HG03439 (cell line): Measurements from ENCODE around the gene MTMR2.

Experiments used
- ATAC-seq: cut with Tn5 transposase; IDR thresholded peaks from one replicate; pipeline ENCODE4 v1.9.1; 2021; ENCODE audit warnings: mild to moderate bottlenecking, moderate library complexity; ENCODE audit not compliant: unreplicated experiment

Gene MTMR2

DNA sequence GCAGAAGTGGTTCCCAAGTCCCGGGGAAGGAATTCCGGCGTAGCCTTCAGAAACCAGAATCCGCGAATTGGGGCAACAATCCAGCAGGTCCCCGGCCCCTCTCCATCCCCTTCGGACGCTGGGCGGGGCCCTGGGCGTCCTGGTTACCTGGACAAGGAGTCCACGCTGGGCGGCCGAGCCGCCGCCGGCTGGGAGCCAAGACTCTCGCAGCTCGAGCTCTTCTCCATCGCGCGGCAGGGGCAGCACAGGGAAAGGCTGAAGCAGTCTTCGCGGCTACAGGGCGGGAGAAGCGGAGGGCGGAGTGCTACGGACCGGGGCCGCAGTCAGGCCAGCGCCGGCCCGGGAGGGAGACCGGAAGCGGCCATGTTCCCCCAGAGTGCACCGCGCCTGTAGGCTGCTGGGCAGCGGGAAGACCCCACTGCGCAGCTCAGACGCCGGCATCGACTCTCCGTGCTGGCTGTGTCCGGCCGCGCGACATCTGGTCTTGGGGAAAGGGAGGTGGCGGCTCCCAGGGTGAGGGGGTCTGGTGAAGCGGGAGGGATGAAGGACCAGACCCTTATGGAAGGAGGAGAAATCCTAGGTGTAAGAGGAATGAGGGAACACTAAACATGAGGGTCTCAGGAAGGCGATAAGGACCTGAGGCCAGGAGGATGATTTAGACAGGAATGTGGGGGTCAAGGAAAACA is at the start of gene MTMR2:
Gene MTMR2, minus strand, starts transcription at position 380 of the 686 bp plus-strand sequence. Its CDS starts 153 bp downstream, at position 227.
- ATAC-seq = peak; percentile 99

- ATAC-seq = no peak
Observed at GRCh38 chr11:95972060-95972459, 48.2 kb upstream of the MTMR2 start.

DNA sequence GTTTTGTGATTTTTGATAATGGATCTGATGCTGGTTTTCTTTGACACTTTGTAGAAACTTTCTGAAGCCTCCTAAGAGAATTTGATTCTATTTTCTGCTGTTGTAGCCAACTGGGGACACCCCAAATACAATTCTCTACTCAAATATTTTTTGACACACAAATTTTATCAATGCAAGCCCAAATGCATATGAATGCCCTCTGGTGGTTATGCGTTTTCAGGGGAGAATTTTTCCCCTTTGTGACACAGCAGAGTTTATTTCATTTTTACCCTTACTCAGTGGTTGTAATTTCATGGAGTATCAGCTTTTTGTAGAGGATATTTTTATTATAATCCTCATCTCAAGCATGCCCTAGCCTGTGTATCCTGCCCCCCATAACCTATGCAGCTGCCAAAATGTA is 44.7 kb upstream of the MTMR2 start:
- ATAC-seq = no peak

- no peak for ATAC-seq
Observed at GRCh38 chr11:95964281-95964680, 40.4 kb upstream of the MTMR2 start.

DNA sequence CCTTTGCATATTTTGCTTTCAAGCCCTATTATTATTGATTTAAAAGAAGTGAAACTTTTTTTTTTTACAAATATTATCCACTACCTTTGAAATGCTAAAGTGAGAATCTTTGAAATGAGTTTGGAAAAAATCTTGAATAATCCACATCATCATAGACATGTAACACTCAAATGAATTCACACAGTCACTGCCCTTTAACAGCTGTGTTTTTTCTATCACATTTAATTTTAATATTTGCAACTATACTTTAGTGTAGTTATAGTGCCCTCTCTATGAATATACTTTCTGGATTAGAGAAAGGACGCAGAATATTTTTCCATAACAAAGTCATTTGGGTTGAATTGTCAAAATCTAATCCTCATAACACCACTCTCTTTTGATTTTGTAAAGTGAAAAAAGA is 37.9 kb upstream of the MTMR2 start:
- no peak for ATAC-seq

- no peak for ATAC-seq
Observed at GRCh38 chr11:95950905-95951304, 27.0 kb upstream of the MTMR2 start.

GRCh38 chr11:95948637-95949036 is 24.7 kb upstream of the MTMR2 start:
- ATAC-seq = no peak

- no peak for ATAC-seq
Observed at GRCh38 chr11:95944623-95945022, 20.7 kb upstream of the MTMR2 start.

GRCh38 chr11:95943546-95943945 is 19.6 kb upstream of the MTMR2 start:
- no peak for ATAC-seq

DNA sequence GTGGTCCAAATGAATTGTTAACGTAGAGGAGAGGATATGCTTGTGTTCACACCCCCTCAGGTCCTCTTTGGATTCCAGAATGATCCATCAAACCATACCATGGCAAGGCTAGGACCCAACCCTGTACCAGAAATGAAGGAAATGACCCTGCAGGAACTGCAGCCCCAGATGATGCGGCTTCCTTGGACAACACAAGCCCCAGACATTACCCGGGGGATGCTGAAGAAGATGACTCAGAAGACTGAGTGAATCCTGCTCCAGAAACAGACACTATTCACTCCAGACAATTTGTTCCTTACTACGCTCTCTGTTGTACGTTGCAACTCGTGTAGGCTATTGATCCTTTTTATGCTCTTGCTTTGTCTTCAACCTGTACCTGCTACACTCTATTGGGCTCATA is 15.2 kb upstream of the MTMR2 start:
- no peak for ATAC-seq

- no peak for ATAC-seq
Observed at GRCh38 chr11:95937358-95937757, 13.5 kb upstream of the MTMR2 start.

DNA sequence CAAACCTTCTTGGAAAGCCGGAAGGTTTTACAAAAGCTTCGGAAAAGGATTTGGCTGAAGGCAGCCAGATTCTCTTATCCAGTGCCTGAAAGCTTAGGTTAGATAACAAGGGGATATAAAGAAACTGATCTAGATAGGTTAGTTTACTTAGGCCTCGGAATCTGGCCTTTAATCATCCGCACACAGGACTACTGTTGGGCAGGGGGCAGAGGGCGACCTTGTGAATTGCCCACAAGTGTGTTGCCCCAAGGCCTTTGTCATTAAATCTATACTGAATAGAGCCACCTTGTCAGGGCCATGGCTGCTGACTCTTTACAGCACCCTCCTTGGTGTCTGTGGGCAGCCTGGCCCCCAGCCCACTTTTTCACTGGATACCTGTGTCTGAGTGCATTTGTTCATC is 9.7 kb upstream of the MTMR2 start:
- ATAC-seq = no peak

DNA sequence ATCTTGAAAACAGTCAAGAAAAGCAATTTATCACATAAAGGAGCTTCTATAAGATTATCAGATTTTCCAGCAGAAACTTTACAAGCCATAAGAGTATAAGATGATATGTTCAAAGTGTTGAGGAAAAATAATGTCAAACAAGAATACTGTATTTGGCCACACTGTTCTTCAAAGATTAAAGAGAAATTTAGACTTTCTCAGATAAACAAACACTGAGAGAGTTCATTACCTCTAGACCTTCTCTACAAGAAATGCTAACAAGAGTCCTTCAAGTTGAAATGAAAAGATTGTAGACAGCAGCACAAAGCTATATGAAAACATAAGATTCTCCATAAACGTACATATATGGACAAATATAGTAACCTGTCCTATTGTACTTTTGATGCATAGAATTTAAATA is 8.0 kb upstream of the MTMR2 start:
- no peak for ATAC-seq

DNA sequence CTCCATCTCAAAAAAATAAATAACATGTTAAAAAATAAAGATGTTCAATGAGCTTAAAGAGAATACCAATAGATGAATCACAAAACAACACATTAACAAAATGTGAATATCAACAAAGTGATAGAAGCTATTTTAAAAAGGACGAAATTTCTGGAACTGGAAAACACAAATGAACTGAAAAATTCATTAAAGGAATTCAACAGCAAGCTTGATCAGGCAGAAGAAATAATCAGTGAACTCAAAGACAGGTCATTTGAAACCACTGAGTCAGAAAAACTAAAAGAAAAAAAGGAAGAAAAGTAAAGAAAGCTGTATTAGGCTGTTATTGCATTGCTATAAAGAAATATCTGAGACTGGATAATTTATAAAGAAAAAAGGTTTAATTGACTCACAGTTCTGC is 7.0 kb upstream of the MTMR2 start:
- ATAC-seq = no peak

DNA sequence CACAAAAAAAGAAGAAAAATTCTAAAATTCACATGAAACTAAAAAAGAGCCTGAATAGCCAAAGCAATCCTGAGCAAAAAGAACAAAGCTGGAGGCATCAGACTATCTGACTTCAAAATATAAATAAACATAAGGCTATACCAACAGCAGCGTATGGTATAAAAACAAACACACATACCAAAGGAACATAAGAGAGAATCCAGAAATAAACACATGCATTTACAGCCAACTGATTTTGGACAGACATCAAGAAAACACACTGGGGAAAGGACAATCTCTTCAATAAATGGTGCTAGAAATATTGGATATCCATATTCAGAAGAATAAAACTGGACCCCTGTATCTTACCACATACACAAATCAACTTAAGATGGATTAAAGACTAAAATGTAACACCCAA is 2.8 kb upstream of the MTMR2 start:
- no peak for ATAC-seq

GRCh38 chr11:95925011-95925410 is 1.1 kb upstream of the MTMR2 start:
- ATAC-seq = no peak

DNA sequence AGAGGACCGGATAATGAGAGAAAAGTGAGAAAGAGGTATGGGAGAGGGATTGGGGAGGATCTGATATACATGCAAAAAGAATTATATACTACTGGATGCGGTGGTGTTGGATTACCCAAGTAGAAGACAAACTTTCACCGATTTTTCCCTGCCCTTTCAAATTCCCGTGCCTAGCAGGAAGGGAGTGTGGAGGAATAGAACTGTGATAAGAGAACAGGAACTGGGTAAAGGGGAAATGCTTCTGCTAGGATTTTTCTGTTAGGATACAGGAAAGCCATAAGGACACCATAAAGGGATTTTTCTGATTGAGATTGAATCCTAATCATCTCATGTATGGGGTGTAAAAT is 480 bp upstream of the MTMR2 start:
- ATAC-seq = no peak

GRCh38 chr11:95923439-95923727 is 524 bp downstream of the MTMR2 start:
- no peak for ATAC-seq

DNA sequence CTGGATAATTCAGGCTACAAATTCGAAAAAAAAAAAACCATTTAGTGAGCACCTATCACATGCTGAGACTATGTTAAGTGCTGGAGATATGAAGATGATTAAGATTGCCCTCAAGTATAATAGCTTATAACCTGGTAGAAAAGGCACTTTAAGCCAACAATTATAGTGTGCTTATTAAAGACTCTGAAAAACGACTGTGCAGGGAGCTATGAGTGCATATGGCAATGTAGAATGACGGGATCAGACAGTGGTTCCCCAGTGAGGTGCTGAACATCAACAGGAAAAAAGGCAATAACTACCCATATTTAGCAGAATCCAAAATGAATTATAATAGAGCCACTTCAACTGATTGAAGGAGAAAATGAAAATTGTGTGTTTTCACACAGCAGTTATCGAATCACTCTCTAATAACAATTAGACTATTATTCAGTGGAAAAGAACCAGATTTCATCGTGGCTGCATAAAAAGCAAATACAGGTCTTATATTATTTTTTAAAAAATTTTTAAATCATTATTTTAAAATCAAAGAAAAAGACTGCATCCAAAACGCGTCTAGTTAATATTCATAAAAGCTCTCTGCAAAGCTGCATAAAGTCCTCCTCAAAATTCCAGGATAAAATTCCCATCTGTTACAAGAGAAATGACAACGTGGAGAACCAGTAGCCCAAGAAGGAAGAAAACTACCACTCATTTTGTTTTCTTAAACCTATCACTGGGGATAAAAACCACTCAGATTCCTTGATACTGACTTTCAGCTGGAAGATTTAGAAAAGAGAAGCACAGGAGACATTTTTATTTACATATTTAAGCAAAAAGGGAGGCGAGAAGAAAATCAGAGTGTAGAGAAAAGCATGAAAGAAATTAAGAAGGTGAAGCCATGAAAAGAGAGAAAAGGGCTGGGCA is 1.1 kb downstream of the MTMR2 start:
- ATAC-seq = no peak

DNA sequence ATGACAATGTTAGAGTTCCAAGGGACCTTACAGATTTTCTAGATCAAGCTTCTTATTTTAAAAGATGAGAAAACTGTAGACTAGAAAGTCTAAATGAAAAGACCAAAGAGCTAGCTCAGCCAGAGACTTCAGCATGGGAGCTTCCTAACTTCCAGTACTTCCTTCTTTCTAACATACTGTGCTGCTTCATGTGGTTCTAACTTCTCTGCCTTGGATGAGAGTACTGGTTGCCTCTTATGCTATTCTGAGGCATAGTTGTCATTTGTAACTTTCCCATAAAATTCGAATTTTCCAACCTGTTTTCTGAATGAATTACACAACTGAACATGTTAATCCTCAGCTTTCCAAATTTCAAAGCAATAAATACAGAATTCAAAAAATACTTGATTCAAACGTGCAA is 1.8 kb downstream of the MTMR2 start:
- no peak for ATAC-seq

GRCh38 chr11:95920460-95921105 is 3.3 kb downstream of the MTMR2 start:
- ATAC-seq = no peak

GRCh38 chr11:95919514-95919913 is 4.4 kb downstream of the MTMR2 start:
- ATAC-seq = no peak
